ENCODE measurements around the gene MRPL41.

DNA sequence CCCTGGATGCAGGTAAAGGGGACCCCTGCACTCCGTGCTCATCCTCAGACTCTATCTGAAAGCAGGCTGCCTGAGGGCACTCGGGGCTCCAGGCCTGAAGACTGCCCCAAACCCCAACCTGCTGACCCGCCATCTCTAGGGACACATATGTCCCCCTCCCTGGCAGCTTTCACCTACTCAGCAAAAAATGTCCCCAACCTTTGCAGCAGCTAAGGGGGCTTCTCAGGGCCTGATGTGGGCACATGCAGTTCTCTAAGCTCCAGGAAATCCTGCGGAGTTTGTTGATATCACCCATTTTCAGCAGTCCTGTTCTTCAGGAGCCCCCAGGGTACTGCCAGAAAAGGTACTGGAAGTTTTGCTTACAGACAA is 29.3 kb downstream of the MRPL41 start:
- TF ChIP-seq, protein P1, sequence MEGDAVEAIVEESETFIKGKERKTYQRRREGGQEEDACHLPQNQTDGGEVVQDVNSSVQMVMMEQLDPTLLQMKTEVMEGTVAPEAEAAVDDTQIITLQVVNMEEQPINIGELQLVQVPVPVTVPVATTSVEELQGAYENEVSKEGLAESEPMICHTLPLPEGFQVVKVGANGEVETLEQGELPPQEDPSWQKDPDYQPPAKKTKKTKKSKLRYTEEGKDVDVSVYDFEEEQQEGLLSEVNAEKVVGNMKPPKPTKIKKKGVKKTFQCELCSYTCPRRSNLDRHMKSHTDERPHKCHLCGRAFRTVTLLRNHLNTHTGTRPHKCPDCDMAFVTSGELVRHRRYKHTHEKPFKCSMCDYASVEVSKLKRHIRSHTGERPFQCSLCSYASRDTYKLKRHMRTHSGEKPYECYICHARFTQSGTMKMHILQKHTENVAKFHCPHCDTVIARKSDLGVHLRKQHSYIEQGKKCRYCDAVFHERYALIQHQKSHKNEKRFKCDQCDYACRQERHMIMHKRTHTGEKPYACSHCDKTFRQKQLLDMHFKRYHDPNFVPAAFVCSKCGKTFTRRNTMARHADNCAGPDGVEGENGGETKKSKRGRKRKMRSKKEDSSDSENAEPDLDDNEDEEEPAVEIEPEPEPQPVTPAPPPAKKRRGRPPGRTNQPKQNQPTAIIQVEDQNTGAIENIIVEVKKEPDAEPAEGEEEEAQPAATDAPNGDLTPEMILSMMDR (IDR thresholded peaks at IDR 0.05; ENCODE audit: insufficient read depth, low read length) = no peak
- TF ChIP-seq, protein P2, sequence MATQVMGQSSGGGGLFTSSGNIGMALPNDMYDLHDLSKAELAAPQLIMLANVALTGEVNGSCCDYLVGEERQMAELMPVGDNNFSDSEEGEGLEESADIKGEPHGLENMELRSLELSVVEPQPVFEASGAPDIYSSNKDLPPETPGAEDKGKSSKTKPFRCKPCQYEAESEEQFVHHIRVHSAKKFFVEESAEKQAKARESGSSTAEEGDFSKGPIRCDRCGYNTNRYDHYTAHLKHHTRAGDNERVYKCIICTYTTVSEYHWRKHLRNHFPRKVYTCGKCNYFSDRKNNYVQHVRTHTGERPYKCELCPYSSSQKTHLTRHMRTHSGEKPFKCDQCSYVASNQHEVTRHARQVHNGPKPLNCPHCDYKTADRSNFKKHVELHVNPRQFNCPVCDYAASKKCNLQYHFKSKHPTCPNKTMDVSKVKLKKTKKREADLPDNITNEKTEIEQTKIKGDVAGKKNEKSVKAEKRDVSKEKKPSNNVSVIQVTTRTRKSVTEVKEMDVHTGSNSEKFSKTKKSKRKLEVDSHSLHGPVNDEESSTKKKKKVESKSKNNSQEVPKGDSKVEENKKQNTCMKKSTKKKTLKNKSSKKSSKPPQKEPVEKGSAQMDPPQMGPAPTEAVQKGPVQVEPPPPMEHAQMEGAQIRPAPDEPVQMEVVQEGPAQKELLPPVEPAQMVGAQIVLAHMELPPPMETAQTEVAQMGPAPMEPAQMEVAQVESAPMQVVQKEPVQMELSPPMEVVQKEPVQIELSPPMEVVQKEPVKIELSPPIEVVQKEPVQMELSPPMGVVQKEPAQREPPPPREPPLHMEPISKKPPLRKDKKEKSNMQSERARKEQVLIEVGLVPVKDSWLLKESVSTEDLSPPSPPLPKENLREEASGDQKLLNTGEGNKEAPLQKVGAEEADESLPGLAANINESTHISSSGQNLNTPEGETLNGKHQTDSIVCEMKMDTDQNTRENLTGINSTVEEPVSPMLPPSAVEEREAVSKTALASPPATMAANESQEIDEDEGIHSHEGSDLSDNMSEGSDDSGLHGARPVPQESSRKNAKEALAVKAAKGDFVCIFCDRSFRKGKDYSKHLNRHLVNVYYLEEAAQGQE (IDR thresholded peaks at IDR 0.05; ENCODE audit: insufficient replicate concordance, low read depth) = no peak

Measured in HL-60 (cell line).